GM23338 (cell line): ENCODE results near the gene KCNMB4. TPM values are rescaled to one million over a fixed set of nuclear protein-coding genes. Genes with fewer than 3 reads are reported as not detected.

Experiments used
- ATAC-seq: fragments of 200-7000 bp; cut with Tn5 transposase; 3 replicates; pipeline ENCODE4 v1.9.1; 2020
- DNase-seq: peaks from one replicate; pipeline ENCODE4 v3.0.0-alpha.2; 2015; ENCODE audit warnings: low spot score
- H2AFZ ChIP-seq: fragments of 200-600 bp; sonication (generic); 2 replicates; pipeline ENCODE4 v1.8.0; 2016; ENCODE audit warnings: antibody characterized with exemption, mild to moderate bottlenecking, moderate library complexity
- H3F3A ChIP-seq: fragments of 200-600 bp; sonication (generic); replicated peaks from 2 replicates; pipeline ENCODE4 v1.8.0; 2017; ENCODE audit warnings: antibody characterized with exemption, mixed run types, low read depth
- H3K27ac ChIP-seq: fragments of 200-600 bp; sonication (generic); 2 replicates; pipeline ENCODE4 v1.6.1; 2016; ENCODE audit warnings: low read depth
- H3K27me3 ChIP-seq: fragments of 200-600 bp; sonication (generic); 2 replicates; pipeline ENCODE4 v1.8.0; 2016; ENCODE audit warnings: mild to moderate bottlenecking, mixed run types, moderate library complexity; ENCODE audit not compliant: insufficient read depth
- H3K36me3 ChIP-seq: fragments of 200-600 bp; sonication (generic); 2 replicates; pipeline ENCODE4 v1.8.0; 2016; ENCODE audit warnings: mild to moderate bottlenecking; ENCODE audit not compliant: insufficient read depth
- H3K4me1 ChIP-seq: fragments of 200-600 bp; sonication (generic); 2 replicates; pipeline ENCODE4 v1.8.0; 2016; ENCODE audit warnings: mild to moderate bottlenecking, moderate library complexity; ENCODE audit not compliant: insufficient read depth
- H3K4me2 ChIP-seq: fragments of 200-600 bp; sonication (generic); 2 replicates; pipeline ENCODE4 v1.7.1; 2017; ENCODE audit warnings: mixed run types
- H3K4me3 ChIP-seq: fragments of 200-600 bp; sonication (generic); 2 replicates; pipeline ENCODE4 v1.6.1; 2016; ENCODE audit warnings: mixed run types
- H3K79me2 ChIP-seq: fragments of 200-600 bp; sonication (generic); replicated peaks from 2 replicates; pipeline ENCODE4 v1.8.0; 2017; ENCODE audit warnings: mild to moderate bottlenecking; ENCODE audit not compliant: insufficient read depth
- H3K9me2 ChIP-seq: fragments of 200-600 bp; sonication (generic); 2 replicates; pipeline ENCODE4 v1.8.0; 2017; ENCODE audit not compliant: insufficient read depth
- H4K20me1 ChIP-seq: fragments of 200-600 bp; sonication (generic); replicated peaks from 2 replicates; pipeline ENCODE4 v1.8.0; 2017; ENCODE audit warnings: mild to moderate bottlenecking; ENCODE audit not compliant: insufficient read depth
- H3K27ac Mint-ChIP-seq: 2 replicates; pipeline ENCODE4 v1.8.0; 2020; ENCODE audit warnings: inconsistent platforms, mild to moderate bottlenecking, moderate library complexity, mixed read lengths
- H3K27me3 Mint-ChIP-seq: 3 replicates; pipeline ENCODE4 v1.8.0; 2022; ENCODE audit warnings: low read depth, mild to moderate bottlenecking, moderate library complexity, mixed read lengths, inconsistent platforms; ENCODE audit not compliant: insufficient read depth, poor library complexity
- H3K36me3 Mint-ChIP-seq: 3 replicates; pipeline ENCODE4 v1.8.0; 2021; ENCODE audit warnings: low read depth, mild to moderate bottlenecking, inconsistent platforms, moderate library complexity, mixed read lengths
- H3K4me1 Mint-ChIP-seq: 3 replicates; pipeline ENCODE4 v1.8.0; 2020; ENCODE audit warnings: mild to moderate bottlenecking, inconsistent platforms, mixed read lengths
- H3K4me3 Mint-ChIP-seq: 3 replicates; pipeline ENCODE4 v1.8.0; 2021; ENCODE audit warnings: moderate library complexity, mild to moderate bottlenecking, inconsistent platforms, mixed read lengths
- H3K9me3 Mint-ChIP-seq: 3 replicates; pipeline ENCODE4 v1.8.0; 2020; ENCODE audit warnings: moderate library complexity, mild to moderate bottlenecking, inconsistent platforms, mixed read lengths
- CREB1 ChIP-seq: fragments of 250-450 bp; sonication (Bioruptor Pico); IDR thresholded peaks from 2 replicates; pipeline ENCODE4 v1.5.0; 2020; ENCODE audit warnings: low read depth, mild to moderate bottlenecking, moderate library complexity
- ETS1 ChIP-seq: IDR thresholded peaks from 2 replicates; pipeline ENCODE4 v1.6.1; 2016; ENCODE audit warnings: antibody characterized with exemption
- EZH2 ChIP-seq: fragments of 200-600 bp; sonication (generic); IDR thresholded peaks from one replicate; pipeline ENCODE4 v1.8.0; 2017; ENCODE audit warnings: antibody characterized with exemption, mild to moderate bottlenecking, low read depth; ENCODE audit not compliant: unreplicated experiment
- EZH2phosphoT487 ChIP-seq: fragments of 200-600 bp; sonication (generic); IDR thresholded peaks from one replicate; pipeline ENCODE4 v1.8.1; 2018; ENCODE audit warnings: antibody characterized with exemption; ENCODE audit not compliant: unreplicated experiment
- JUNB ChIP-seq: IDR thresholded peaks from one replicate; pipeline ENCODE4 v1.6.1; 2016; ENCODE audit warnings: antibody characterized with exemption; ENCODE audit not compliant: unreplicated experiment
- NANOG ChIP-seq: IDR thresholded peaks from 2 replicates; pipeline ENCODE4 v1.6.1; 2016; ENCODE audit warnings: antibody characterized with exemption, borderline replicate concordance
- POLR2AphosphoS5 ChIP-seq: IDR thresholded peaks from 2 replicates; pipeline ENCODE4 v1.6.1; 2016; ENCODE audit warnings: antibody characterized with exemption, low read depth
- STAT1 ChIP-seq: IDR thresholded peaks from one replicate; pipeline ENCODE4 v1.6.1; 2016; ENCODE audit warnings: antibody characterized with exemption; ENCODE audit not compliant: unreplicated experiment
- ZNF114 ChIP-seq: fragments of 250-450 bp; sonication (Bioruptor Pico); IDR thresholded peaks from 2 replicates; pipeline ENCODE4 v1.5.0; 2020; ENCODE audit warnings: mild to moderate bottlenecking, moderate library complexity
- ZNF331 ChIP-seq: fragments of 250-450 bp; sonication (Bioruptor Pico); IDR thresholded peaks from 2 replicates; pipeline ENCODE4 v1.5.0; 2020; ENCODE audit warnings: low read depth, mild to moderate bottlenecking, moderate library complexity
- polyA plus RNA-seq: library from polyadenylated mRNA; unstranded; fragments of >200 nt; fragmentation: Nextera tagmentation; extraction: Ambion mirVana; gene quantifications from 2 replicates; pipeline ENCODE4 v1.2.1, GENCODE V29; 2016
- total RNA-seq: library from RNA; depleted of rRNA; stranded (reverse); fragments of >200 nt; shearing (Covaris generic); gene quantifications from 2 replicates; pipeline ENCODE4 v1.2.3, GENCODE V29; 2014
- TF ChIP-seq, protein P1 (sequence below), 2 experiments: fragments of 200-600 bp in 1 of 2; sonication (generic) in 1 of 2; conservative IDR thresholded peaks; 2 replicates each; pipeline versions ENCODE4 v1.5.1 to v1.6.1; 2016 to 2017; ENCODE audit warnings: antibody characterized with exemption in 2 of 2, low read depth in 2 of 2, mild to moderate bottlenecking in 2 of 2, moderate library complexity in 1 of 2

The KCNMB4 gene
- total and polyA plus RNA-seq, 2 experiments from 2014 or later, result 9.4 to 14.7 TPM

GRCh38 chr12:70466753-70467152, 100.7 kb downstream of the KCNMB4 start (continued):
- TF ChIP-seq ZNF114 (CRISPR knock-in tag) (no peak), EZH2 (no peak), POLR2AphosphoS5 (no peak), NANOG (no peak), CREB1 (CRISPR knock-in tag) (no peak), STAT1 (no peak), EZH2phosphoT487 (no peak)

- Mint-ChIP-seq H3K36me3 (peaks cover 25% of the 10 kb centered on the region), H3K9me3 (peaks cover 24% of the 10 kb centered on the region), H3K27me3 (peaks cover 2% of the 10 kb centered on the region), H3K4me1 (no peaks in the 10 kb centered on the region), H3K27ac (no peak overlapping the region), H3K4me3 (no peak overlapping the region)
- Histone ChIP-seq H3K27me3 (no peaks in the 10 kb centered on the region), H3K79me2 (no peaks in the 10 kb centered on the region), H3K4me2 (no peak overlapping the region), H3K27ac (no peak overlapping the region), H4K20me1 (no peaks in the 10 kb centered on the region), H2AFZ (no peak overlapping the region; the same call in 1 of the 2 replicates), H3K4me1 (no peaks in the 10 kb centered on the region), H3K9me2 (peaks cover 5% of the 10 kb centered on the region; the same call in 1 of the 2 replicates), H3F3A (no peaks in the 10 kb centered on the region), H3K36me3 (peaks cover 14% of the 10 kb centered on the region; the same call in 1 of the 2 replicates), H3K4me3 (no peak overlapping the region)
- no peak for ATAC-seq
- no peak for TF ChIP-seq ZNF331
- DNase-seq, result no peak
Observed at GRCh38 chr12:70467476-70467875, 101.4 kb downstream of the KCNMB4 start.

DNA sequence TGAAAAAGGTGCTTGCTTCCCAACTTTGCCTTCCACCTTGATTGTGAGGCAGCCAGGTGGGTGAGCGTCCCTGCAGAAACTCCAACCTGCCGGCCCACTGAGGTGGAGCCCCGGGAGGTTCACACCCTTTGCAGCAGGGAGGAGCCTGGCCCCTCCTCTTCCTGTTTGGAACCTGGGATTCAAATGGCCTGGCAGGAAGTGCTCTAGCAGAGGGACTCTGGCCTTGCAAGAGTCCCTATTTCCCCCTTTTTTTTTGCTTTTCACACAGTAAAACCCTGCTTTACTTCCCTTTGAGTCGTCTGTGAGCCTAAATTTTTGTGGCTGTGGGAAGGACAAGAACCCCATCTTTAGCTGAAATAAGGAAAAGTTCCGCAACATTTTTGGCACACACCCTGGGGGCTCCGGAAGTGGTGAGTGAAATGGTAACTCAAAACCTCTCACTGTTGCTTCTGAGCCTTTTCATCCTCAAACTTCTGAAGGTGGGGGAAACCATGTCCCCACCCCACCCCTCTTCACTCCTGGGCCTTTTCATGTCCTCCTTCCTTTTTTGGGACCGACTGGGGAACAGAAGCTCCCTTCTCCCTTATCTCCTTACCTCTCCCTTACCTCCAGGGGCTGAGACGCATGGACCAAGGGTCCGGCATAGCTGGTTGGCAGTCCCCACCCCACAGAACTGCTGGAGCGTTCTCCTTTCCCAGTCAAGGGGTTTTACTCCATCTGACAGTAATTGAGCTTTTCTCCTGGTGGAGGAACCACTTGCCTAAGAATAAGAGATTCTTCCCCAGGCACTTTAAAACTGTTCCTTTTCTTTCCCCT, 102.0 kb downstream of the KCNMB4 start:
- no peaks in the 10 kb centered on the region for H3K27me3 ChIP-seq
- no peak overlapping the region for H3K27ac ChIP-seq
- DNase-seq (peak; percentile 8), ATAC-seq (no peak)
- H3K36me3 Mint-ChIP-seq, result peaks cover 24% of the 10 kb centered on the region
- no peak overlapping the region for H3K4me3 ChIP-seq
- H3K9me3 Mint-ChIP-seq, result peaks cover 24% of the 10 kb centered on the region
- no peaks in the 10 kb centered on the region for H3K4me1 ChIP-seq
- H3K36me3 ChIP-seq, result peaks cover 9% of the 10 kb centered on the region; the same call in 1 of the 2 replicates
- H3K27me3 Mint-ChIP-seq, result peaks cover 2% of the 10 kb centered on the region
- no peak overlapping the region for H3K4me3 Mint-ChIP-seq
- H3K79me2 ChIP-seq, result no peaks in the 10 kb centered on the region
- no peaks in the 10 kb centered on the region for H3K4me1 Mint-ChIP-seq
- H3K9me2 ChIP-seq, result peaks cover 5% of the 10 kb centered on the region; the same call in 1 of the 2 replicates
- H4K20me1 ChIP-seq, result no peaks in the 10 kb centered on the region
- no peak overlapping the region for H3K27ac Mint-ChIP-seq
- H3K4me2 ChIP-seq, result no peak overlapping the region
- H3F3A ChIP-seq, result no peaks in the 10 kb centered on the region
- H2AFZ ChIP-seq, result peak overlapping the region; percentile 86
- TF ChIP-seq, protein P1, sequence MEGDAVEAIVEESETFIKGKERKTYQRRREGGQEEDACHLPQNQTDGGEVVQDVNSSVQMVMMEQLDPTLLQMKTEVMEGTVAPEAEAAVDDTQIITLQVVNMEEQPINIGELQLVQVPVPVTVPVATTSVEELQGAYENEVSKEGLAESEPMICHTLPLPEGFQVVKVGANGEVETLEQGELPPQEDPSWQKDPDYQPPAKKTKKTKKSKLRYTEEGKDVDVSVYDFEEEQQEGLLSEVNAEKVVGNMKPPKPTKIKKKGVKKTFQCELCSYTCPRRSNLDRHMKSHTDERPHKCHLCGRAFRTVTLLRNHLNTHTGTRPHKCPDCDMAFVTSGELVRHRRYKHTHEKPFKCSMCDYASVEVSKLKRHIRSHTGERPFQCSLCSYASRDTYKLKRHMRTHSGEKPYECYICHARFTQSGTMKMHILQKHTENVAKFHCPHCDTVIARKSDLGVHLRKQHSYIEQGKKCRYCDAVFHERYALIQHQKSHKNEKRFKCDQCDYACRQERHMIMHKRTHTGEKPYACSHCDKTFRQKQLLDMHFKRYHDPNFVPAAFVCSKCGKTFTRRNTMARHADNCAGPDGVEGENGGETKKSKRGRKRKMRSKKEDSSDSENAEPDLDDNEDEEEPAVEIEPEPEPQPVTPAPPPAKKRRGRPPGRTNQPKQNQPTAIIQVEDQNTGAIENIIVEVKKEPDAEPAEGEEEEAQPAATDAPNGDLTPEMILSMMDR (conservative IDR thresholded peaks at IDR 0.05; ENCODE audit: low read depth in 2 of 2), result no peak
- TF ChIP-seq EZH2, result no peak
- no peak for TF ChIP-seq POLR2AphosphoS5
- TF ChIP-seq CREB1 (CRISPR knock-in tag), result no peak
- no peak for TF ChIP-seq ZNF331
- no peak for TF ChIP-seq ETS1
- no peak for TF ChIP-seq JUNB
